ENCODE measurements around the gene WFDC12. TPM values are rescaled to one million over a fixed set of nuclear protein-coding genes. Genes with fewer than 3 reads are reported as not detected.

The WFDC12 gene
- total and polyA plus RNA-seq, 2 donors (not counting 3 experiments of a cell fraction or from before 2014, with no cell fraction given) = not detected

DNA sequence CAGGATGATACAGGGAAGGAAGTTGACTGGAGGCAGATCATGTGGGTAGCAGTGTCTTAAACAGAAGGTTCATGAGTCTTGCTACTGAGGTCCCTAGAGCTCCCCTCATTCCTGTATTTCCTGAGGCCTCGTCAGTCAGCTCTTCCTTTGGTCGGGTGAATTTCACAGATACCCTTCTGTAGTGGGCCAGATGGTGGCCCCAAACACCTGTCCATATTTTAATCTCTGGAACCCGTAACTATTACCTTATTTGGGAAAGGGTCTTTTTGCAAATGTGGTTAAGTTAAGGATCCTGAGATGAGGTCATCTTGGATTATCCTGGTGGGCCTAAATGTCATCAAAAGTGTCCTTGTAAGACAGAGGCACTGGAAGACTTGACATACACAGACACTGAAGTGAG lies 32.9 kb downstream of the WFDC12 start:
- H3K4me1 ChIP-seq (ENCODE audit: control insufficient read depth, extremely low read depth, insufficient read depth, low read length) = no peaks in the 10 kb centered on the region
- H3K27ac ChIP-seq (ENCODE audit: insufficient read depth, low read depth, low read length) = no peak overlapping the region
- DNase-seq (ENCODE audit: low read depth, low spot score) (no peak), FAIRE-seq (no peak)
- no TSS peak for BruUV-seq (replicated peaks)
- H3K4me3 ChIP-seq (replicated peaks in 1 of 3; ENCODE audit: insufficient read depth in 1 of 3, low read depth in 1 of 3, low read length in 3 of 3) = no peak overlapping the region
- H4K20me1 ChIP-seq (replicated peaks; ENCODE audit: control insufficient read depth, extremely low read depth, insufficient read depth, low read length) = no peaks in the 10 kb centered on the region
- H3K9me3 ChIP-seq (replicated peaks; ENCODE audit: control insufficient read depth, insufficient read depth, low read length) = no peaks in the 10 kb centered on the region
- no peaks in the 10 kb centered on the region for H3K9me1 ChIP-seq (replicated peaks; ENCODE audit: control insufficient read depth, extremely low read depth, insufficient read depth, low read length)
- H3K27me3 ChIP-seq (ENCODE audit: control insufficient read depth in 2 of 2, insufficient read depth in 2 of 2, low read length in 2 of 2) = peaks cover 1 to 2% of the 10 kb centered on the region in 2 experiments
- POLR2A ChIA-PET = no interaction called here
- H3K4me2 ChIP-seq (ENCODE audit: insufficient read depth, low read length) = no peak overlapping the region
- H3K79me2 ChIP-seq (ENCODE audit: control insufficient read depth, insufficient read depth, low read length) = no peaks in the 10 kb centered on the region
- dilution Hi-C loops (cut with MboI; ENCODE audit: extremely low pct_ligation_motif_present, low sequenced_read_pairs) (no loop called here), intact Hi-C loops (cut with micrococcal nuclease) (no loop called here)
- CTCF ChIA-PET = interaction anchor here (1.9 to 12.2 kb wide), 2 partner anchors 18 to 48 kb away, joined by 5 to 411 read pairs; no protein-coding TSS in a partner anchor
- H2AFZ ChIP-seq (ENCODE audit: low read depth, low read length) = no peak overlapping the region
- no peak for TF ChIP-seq MYC (IDR thresholded peaks at IDR 0.05; ENCODE audit: low read depth, low read length)
- TF ChIP-seq, protein P1, sequence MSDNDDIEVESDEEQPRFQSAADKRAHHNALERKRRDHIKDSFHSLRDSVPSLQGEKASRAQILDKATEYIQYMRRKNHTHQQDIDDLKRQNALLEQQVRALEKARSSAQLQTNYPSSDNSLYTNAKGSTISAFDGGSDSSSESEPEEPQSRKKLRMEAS (IDR thresholded peaks at IDR 0.05; ENCODE audit: insufficient read depth, insufficient read length) = no peak
- TF ChIP-seq FOS (IDR thresholded peaks at IDR 0.05; ENCODE audit: borderline replicate concordance, insufficient read depth, low read length) = no peak
- TF ChIP-seq, protein P2, sequence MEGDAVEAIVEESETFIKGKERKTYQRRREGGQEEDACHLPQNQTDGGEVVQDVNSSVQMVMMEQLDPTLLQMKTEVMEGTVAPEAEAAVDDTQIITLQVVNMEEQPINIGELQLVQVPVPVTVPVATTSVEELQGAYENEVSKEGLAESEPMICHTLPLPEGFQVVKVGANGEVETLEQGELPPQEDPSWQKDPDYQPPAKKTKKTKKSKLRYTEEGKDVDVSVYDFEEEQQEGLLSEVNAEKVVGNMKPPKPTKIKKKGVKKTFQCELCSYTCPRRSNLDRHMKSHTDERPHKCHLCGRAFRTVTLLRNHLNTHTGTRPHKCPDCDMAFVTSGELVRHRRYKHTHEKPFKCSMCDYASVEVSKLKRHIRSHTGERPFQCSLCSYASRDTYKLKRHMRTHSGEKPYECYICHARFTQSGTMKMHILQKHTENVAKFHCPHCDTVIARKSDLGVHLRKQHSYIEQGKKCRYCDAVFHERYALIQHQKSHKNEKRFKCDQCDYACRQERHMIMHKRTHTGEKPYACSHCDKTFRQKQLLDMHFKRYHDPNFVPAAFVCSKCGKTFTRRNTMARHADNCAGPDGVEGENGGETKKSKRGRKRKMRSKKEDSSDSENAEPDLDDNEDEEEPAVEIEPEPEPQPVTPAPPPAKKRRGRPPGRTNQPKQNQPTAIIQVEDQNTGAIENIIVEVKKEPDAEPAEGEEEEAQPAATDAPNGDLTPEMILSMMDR (IDR thresholded peaks at IDR 0.05; ENCODE audit: extremely low read depth in 1 of 2, insufficient read depth in 1 of 2, low read depth in 1 of 2, low read length in 2 of 2) = no peak
- no peak for TF ChIP-seq POLR2A (IDR thresholded peaks at IDR 0.05; ENCODE audit: low read depth, low read length)
- no peak for TF ChIP-seq POLR2AphosphoS5 (IDR thresholded peaks at IDR 0.05; ENCODE audit: insufficient read depth, low read depth, low read length)
- no peak for TF ChIP-seq JUN (IDR thresholded peaks at IDR 0.05; ENCODE audit: borderline replicate concordance, insufficient read depth, insufficient read length, low read depth)
- TF ChIP-seq GATA2 (IDR thresholded peaks at IDR 0.05; ENCODE audit: insufficient read depth, insufficient read length, low read depth, low read length) = no peak
- TF ChIP-seq EZH2 (IDR thresholded peaks at IDR 0.05; ENCODE audit: borderline replicate concordance, low read depth, low read length, severe bottlenecking) = no peak
- H3K9ac ChIP-seq (replicated peaks; ENCODE audit: extremely low read depth, insufficient read depth, low read length) = no peak overlapping the region
- no peaks in the 10 kb centered on the region for H3K36me3 ChIP-seq (ENCODE audit: control insufficient read depth in 2 of 2, extremely low read depth in 1 of 2, insufficient read depth in 2 of 2, low read length in 2 of 2)

Measured in endothelial cell of umbilical vein (primary cell).